Karpas-422 (cell line): ENCODE data around the gene CSF3R. TPM values are rescaled to one million over a fixed set of nuclear protein-coding genes. Genes with fewer than 3 reads are reported as not detected.
A peak's percentile ranks its signal among the peaks of the same experiment; 100 is the strongest.
"Not testable (repeated sequence)": the region's sequence is repeated elsewhere in the genome, so short reads cannot be mapped to it uniquely, and the experiment has no call there.

Experiments used
- DNase-seq: peaks from one replicate; pipeline ENCODE4 v3.0.0-alpha.2; 2015
- H2AFZ ChIP-seq: fragments of 200-600 bp; sonication (generic); 2 replicates; pipeline ENCODE4 v1.6.1; 2014; ENCODE audit warnings: antibody characterized with exemption, low read length, mixed read lengths
- H3K27ac ChIP-seq: fragments of 200-600 bp; sonication (generic); 2 replicates; pipeline ENCODE4 v1.5.1; 2014; ENCODE audit warnings: mild to moderate bottlenecking, low read length, moderate library complexity
- H3K27me3 ChIP-seq: fragments of 200-600 bp; sonication (generic); 2 replicates; pipeline ENCODE4 v1.6.1; 2014; ENCODE audit warnings: low read length, mixed read lengths
- H3K36me3 ChIP-seq: fragments of 200-600 bp; sonication (generic); 2 replicates; pipeline ENCODE4 v1.6.1; 2014; ENCODE audit warnings: low read length, mixed read lengths; ENCODE audit not compliant: insufficient read depth
- H3K4me1 ChIP-seq: fragments of 200-600 bp; sonication (generic); 2 replicates; pipeline ENCODE4 v1.6.1; 2014; ENCODE audit warnings: mild to moderate bottlenecking, low read length, mixed read lengths
- H3K4me2 ChIP-seq: fragments of 200-600 bp; sonication (generic); 2 replicates; pipeline ENCODE4 v1.6.1; 2014; ENCODE audit warnings: low read length, low read depth, mild to moderate bottlenecking; ENCODE audit not compliant: poor library complexity, severe bottlenecking
- H3K4me3 ChIP-seq: fragments of 200-600 bp; sonication (generic); 2 replicates; pipeline ENCODE4 v1.5.1; 2014; ENCODE audit warnings: mild to moderate bottlenecking, antibody characterized with exemption, low read length, mixed read lengths
- H3K79me2 ChIP-seq: fragments of 200-600 bp; sonication (generic); 2 replicates; pipeline ENCODE4 v1.6.1; 2014; ENCODE audit warnings: mild to moderate bottlenecking, low read length, mixed read lengths
- H3K9ac ChIP-seq: fragments of 200-600 bp; sonication (generic); 2 replicates; pipeline ENCODE4 v1.6.0; 2014; ENCODE audit warnings: low read length
- H3K9me2 ChIP-seq: fragments of 200-600 bp; sonication (generic), shearing (Covaris generic); replicated peaks from 2 replicates; pipeline ENCODE4 v1.6.0; 2014; ENCODE audit warnings: mild to moderate bottlenecking, low read length, moderate library complexity; ENCODE audit not compliant: insufficient read depth
- H3K9me3 ChIP-seq: fragments of 300-700, 200-600 bp; sonication (generic); 2 replicates; pipeline ENCODE4 v1.6.1; 2014; ENCODE audit warnings: low read length, mixed read lengths
- H4K20me1 ChIP-seq: fragments of 200-600 bp; sonication (generic); 2 replicates; pipeline ENCODE4 v1.6.1; 2014; ENCODE audit warnings: mild to moderate bottlenecking, antibody characterized with exemption, low read length, low read depth; ENCODE audit not compliant: insufficient read depth
- total RNA-seq: library from RNA; depleted of rRNA; stranded (reverse); fragments of >200 nt; shearing (Covaris generic); gene quantifications from 2 replicates; pipeline ENCODE4 v1.2.3, GENCODE V29; 2014; ENCODE audit warnings: low replicate concordance

CSF3R gene
- total RNA-seq, 1 experiment from 2014 or later = not detected

DNA sequence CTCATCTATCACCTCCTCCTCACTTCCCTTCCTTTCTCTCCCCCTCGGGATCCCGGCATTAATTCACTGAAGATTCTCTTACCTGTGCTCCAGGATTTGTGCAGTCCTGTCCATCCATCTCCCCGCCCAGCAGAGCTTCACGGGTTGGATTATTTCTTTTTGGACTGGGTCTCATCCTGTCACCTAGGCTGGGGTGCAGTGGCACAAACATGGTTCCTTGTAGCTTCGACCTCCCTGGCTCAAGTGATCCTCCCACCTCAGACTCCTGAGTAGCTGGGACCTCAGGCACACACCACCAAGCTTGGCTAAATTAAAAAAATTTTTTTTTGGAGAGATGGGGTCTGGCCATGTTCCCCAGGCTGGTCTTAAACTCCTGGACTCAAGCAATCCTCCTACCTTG, 12.3 kb upstream of the CSF3R start:
- H3K27ac ChIP-seq = no peak overlapping the region
- no peaks in the 10 kb centered on the region for H3K9me2 ChIP-seq
- no peaks in the 10 kb centered on the region for H3K27me3 ChIP-seq
- no peak overlapping the region for H3K4me2 ChIP-seq
- H3K79me2 ChIP-seq = no peaks in the 10 kb centered on the region
- H3K36me3 ChIP-seq = no peaks in the 10 kb centered on the region
- DNase-seq = no peak
- no peak overlapping the region for H3K9ac ChIP-seq
- no peaks in the 10 kb centered on the region for H3K9me3 ChIP-seq
- H3K4me1 ChIP-seq = peaks cover 2% of the 10 kb centered on the region
- H2AFZ ChIP-seq = no peak overlapping the region
- no peaks in the 10 kb centered on the region for H4K20me1 ChIP-seq
- H3K4me3 ChIP-seq = no peak overlapping the region

GRCh38 chr1:36493524-36493923, 10.8 kb upstream of the CSF3R start:
- Histone ChIP-seq H3K27ac (no peak overlapping the region), H3K79me2 (no peaks in the 10 kb centered on the region), H3K9ac (no peak overlapping the region), H3K9me2 (no peaks in the 10 kb centered on the region), H3K4me3 (no peak overlapping the region), H4K20me1 (no peaks in the 10 kb centered on the region), H3K9me3 (no peaks in the 10 kb centered on the region), H3K4me2 (no peak overlapping the region), H2AFZ (no peak overlapping the region), H3K27me3 (no peaks in the 10 kb centered on the region), H3K36me3 (no peaks in the 10 kb centered on the region), H3K4me1 (peaks cover 14% of the 10 kb centered on the region)
- DNase-seq = no peak

- no peak overlapping the region for H2AFZ ChIP-seq
These were observed 9.8 kb upstream of the CSF3R start for GRCh38 chr1:36492491-36492890.

GRCh38 chr1:36489258-36490051, 6.7 kb upstream of the CSF3R start:
- H3K4me2 ChIP-seq, DNase-seq, H3K9ac ChIP-seq, H3K36me3 ChIP-seq, H3K27me3 ChIP-seq, H3K4me3 ChIP-seq, H3K9me2 ChIP-seq, H3K79me2 ChIP-seq, H3K27ac ChIP-seq, H4K20me1 ChIP-seq, H2AFZ ChIP-seq, H3K9me3 ChIP-seq: not testable (repeated sequence)
- peaks cover 34% of the 10 kb centered on the region for H3K4me1 ChIP-seq

More at GRCh38 chr1:36492491-36492890, 9.8 kb upstream of the CSF3R start:
- H3K36me3 ChIP-seq = no peaks in the 10 kb centered on the region
- H3K4me1 ChIP-seq = peaks cover 18% of the 10 kb centered on the region
- no peaks in the 10 kb centered on the region for H3K27me3 ChIP-seq
- no peaks in the 10 kb centered on the region for H3K9me3 ChIP-seq
- no peak overlapping the region for H3K4me2 ChIP-seq
- H3K9me2 ChIP-seq = no peaks in the 10 kb centered on the region
- H3K79me2 ChIP-seq = no peaks in the 10 kb centered on the region
- no peak overlapping the region for H3K9ac ChIP-seq
- no peak for DNase-seq
- H4K20me1 ChIP-seq = no peaks in the 10 kb centered on the region
- H3K27ac ChIP-seq = no peak overlapping the region
- no peak overlapping the region for H3K4me3 ChIP-seq

DNA sequence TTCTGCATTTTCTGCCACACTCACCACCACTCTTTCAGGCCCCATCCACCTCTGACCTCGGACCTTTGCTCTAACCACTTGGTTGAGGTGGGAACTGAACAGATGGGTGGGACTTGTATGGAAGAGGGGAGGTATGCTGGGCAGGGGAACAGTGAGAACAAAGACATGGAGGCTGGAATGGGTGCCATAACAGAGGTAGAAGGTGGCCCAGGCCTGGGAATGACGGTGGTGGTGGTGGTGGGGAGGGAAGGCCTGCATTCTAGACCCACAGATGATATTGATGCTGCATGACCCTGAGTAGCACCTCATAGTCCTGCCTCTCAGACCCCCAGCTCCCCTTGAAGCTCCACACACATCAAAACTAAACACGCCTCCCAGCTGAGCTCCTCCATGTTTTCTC, 5.2 kb upstream of the CSF3R start:
- Histone ChIP-seq H3K9ac (no peak overlapping the region), H3K4me3 (no peak overlapping the region), H2AFZ (no peak overlapping the region), H3K4me1 (peaks cover 34% of the 10 kb centered on the region), H3K9me3 (no peaks in the 10 kb centered on the region), H3K9me2 (no peaks in the 10 kb centered on the region), H3K79me2 (no peaks in the 10 kb centered on the region), H3K27me3 (no peaks in the 10 kb centered on the region), H4K20me1 (no peaks in the 10 kb centered on the region), H3K27ac (no peak overlapping the region), H3K4me2 (no peak overlapping the region), H3K36me3 (no peaks in the 10 kb centered on the region)
- no peak for DNase-seq

DNA sequence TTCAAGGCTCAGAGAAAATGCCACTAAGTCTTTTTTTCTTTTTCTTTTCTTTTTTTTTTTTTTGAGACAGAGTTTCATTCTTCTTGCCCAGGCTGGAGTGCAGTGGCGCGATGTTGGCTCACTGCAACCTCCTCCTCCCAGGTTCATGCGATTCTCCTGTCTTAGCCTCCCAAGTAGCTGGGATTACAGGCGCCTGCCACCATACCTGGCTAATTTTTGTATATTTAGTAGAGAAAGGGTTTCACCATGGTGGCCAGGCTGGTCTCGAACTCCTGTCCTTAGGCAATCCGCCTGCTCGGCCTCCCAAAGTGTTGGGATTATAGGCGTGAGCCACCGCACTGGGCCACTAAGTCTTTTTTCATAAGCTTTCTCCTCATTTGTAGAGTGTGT, 4.6 kb upstream of the CSF3R start:
- peaks cover 34% of the 10 kb centered on the region for H3K4me1 ChIP-seq
- H3K4me2 ChIP-seq = peak overlapping the region; percentile 40
- not testable (repeated sequence) for H3K9me3 ChIP-seq, H3K27me3 ChIP-seq, H4K20me1 ChIP-seq, H3K9me2 ChIP-seq, H3K36me3 ChIP-seq, DNase-seq, H3K79me2 ChIP-seq, H3K4me3 ChIP-seq, H2AFZ ChIP-seq, H3K9ac ChIP-seq, H3K27ac ChIP-seq

DNA sequence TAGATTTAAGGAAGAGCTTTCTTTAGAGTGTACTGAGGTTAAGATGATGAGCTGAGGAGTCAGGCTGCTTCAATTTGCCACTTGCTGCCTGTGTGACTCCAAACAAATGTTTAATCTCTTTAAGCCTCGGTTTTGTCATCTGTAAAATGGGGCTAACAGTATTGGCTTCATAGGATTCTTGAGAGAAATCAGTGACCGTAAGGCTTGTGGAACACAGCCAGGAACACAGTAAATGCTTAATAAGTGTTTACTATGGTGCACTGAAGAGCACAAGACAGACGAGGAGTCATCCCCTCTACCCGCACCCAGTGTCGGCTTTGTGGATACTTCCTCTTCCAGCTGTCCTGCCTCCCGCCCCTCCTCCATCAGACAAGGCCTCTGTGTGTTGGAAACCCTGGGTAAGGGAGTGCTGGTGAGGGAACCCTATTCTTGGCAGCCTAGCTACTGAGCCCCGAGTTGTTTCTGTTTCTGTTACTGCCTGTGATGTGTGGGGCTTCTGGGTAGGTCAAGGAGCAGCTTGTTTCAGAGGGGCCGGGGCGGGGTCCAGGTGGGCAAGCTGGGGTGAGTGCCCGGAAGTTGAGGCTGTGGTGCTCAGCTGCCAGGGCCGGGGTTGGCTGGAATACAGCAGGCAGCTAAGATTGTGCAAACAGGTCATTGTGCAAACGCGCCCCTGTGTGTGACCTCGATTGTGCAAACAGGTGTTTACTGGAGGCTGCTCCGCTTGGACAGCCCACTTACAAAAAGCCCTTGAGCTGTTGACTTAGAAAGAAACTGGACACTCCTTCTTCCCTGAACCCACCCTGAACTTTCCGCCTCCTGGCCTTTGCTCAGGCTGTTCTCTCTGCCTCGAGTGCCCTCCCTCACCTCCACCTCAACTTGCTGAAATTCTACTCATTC, 4.0 kb upstream of the CSF3R start:
- Histone ChIP-seq H3K4me2 (peak overlapping the region; percentile 40), H3K36me3 (no peaks in the 10 kb centered on the region), H3K9ac (no peak overlapping the region), H3K9me2 (no peaks in the 10 kb centered on the region), H4K20me1 (no peaks in the 10 kb centered on the region), H3K4me1 (peaks cover 34% of the 10 kb centered on the region), H3K27me3 (no peaks in the 10 kb centered on the region), H3K4me3 (0 out of 2 replicates have a peak overlapping the region, but pooled peaks have one; percentile 13), H3K27ac (no peak overlapping the region), H3K9me3 (no peaks in the 10 kb centered on the region), H3K79me2 (no peaks in the 10 kb centered on the region), H2AFZ (no peak overlapping the region)
- DNase-seq = peak; percentile 73

GRCh38 chr1:36486093-36486438, 3.4 kb upstream of the CSF3R start:
- Histone ChIP-seq H2AFZ (no peak overlapping the region), H4K20me1 (no peaks in the 10 kb centered on the region), H3K36me3 (no peaks in the 10 kb centered on the region), H3K79me2 (no peaks in the 10 kb centered on the region), H3K27me3 (no peaks in the 10 kb centered on the region), H3K4me3 (no peak overlapping the region), H3K9me2 (no peaks in the 10 kb centered on the region), H3K9ac (no peak overlapping the region), H3K4me1 (peaks cover 34% of the 10 kb centered on the region), H3K27ac (no peak overlapping the region), H3K9me3 (no peaks in the 10 kb centered on the region), H3K4me2 (no peak overlapping the region)
- no peak for DNase-seq
